ENCODE measurements around the gene PSMC6. TPM values are rescaled to one million over a fixed set of nuclear protein-coding genes. Genes with fewer than 3 reads are reported as not detected.
A peak's percentile ranks its signal among the peaks of the same experiment; 100 is the strongest.

The PSMC6 gene
- total RNA-seq, 6 experiments from 2014 or later, result 78.9 to 110 (median 95.3) TPM

- TF ChIP-seq, protein P1, sequence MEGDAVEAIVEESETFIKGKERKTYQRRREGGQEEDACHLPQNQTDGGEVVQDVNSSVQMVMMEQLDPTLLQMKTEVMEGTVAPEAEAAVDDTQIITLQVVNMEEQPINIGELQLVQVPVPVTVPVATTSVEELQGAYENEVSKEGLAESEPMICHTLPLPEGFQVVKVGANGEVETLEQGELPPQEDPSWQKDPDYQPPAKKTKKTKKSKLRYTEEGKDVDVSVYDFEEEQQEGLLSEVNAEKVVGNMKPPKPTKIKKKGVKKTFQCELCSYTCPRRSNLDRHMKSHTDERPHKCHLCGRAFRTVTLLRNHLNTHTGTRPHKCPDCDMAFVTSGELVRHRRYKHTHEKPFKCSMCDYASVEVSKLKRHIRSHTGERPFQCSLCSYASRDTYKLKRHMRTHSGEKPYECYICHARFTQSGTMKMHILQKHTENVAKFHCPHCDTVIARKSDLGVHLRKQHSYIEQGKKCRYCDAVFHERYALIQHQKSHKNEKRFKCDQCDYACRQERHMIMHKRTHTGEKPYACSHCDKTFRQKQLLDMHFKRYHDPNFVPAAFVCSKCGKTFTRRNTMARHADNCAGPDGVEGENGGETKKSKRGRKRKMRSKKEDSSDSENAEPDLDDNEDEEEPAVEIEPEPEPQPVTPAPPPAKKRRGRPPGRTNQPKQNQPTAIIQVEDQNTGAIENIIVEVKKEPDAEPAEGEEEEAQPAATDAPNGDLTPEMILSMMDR (IDR thresholded peaks at IDR 0.05), result no peak
- Mint-ChIP-seq H3K36me3 (ENCODE audit: low read depth) (peaks cover 22% of the 10 kb centered on the region), H3K9me3 (no peaks in the 10 kb centered on the region), H3K4me3 (no peak overlapping the region), H3K27me3 (ENCODE audit: insufficient read depth) (no peaks in the 10 kb centered on the region), H3K4me1 (ENCODE audit: low read depth) (peaks cover 46% of the 10 kb centered on the region), H3K27ac (no peak overlapping the region)
- no peak for DNase-seq
These were observed 31.4 kb downstream of the PSMC6 start for GRCh38 chr14:52738409-52738808.

GRCh38 chr14:52740751-52741150 is 33.8 kb downstream of the PSMC6 start:
- peaks cover 10% of the 10 kb centered on the region; the same call in 1 of the 2 replicates for H3K36me3 Mint-ChIP-seq (ENCODE audit: low read depth)
- peaks cover 46% of the 10 kb centered on the region for H3K4me1 Mint-ChIP-seq (ENCODE audit: low read depth)
- DNase-seq, result no peak
- no peaks in the 10 kb centered on the region for H3K27me3 Mint-ChIP-seq (ENCODE audit: insufficient read depth)
- H3K9me3 Mint-ChIP-seq, result no peaks in the 10 kb centered on the region
- H3K4me3 Mint-ChIP-seq, result no peak overlapping the region
- TF ChIP-seq, protein P1 (IDR thresholded peaks at IDR 0.05), result no peak
- H3K27ac Mint-ChIP-seq, result no peak overlapping the region

DNA sequence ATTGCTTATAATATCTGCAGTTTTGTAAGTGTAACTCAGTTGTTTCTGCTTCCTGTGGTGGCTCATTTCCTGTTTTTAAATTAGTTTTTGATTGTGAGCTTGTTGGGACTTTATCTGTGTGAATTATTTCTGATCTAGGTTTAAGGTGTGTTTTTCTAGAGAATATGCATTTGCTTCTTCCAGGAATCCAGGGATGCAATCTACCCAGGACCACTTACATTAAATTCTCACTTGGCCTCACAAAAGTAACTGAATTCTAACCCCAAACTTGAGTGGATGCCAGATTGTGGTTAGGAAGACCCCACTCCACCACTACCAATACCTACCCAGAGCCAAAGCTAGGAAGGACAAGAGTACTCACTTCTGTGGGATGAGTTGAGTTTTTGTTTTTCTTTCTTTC is 34.9 kb downstream of the PSMC6 start:
- peak overlapping the region; percentile 79 for H3K27ac Mint-ChIP-seq
- peaks cover 10% of the 10 kb centered on the region; the same call in 1 of the 2 replicates for H3K36me3 Mint-ChIP-seq (ENCODE audit: low read depth)
- no peak for DNase-seq
- H3K4me3 Mint-ChIP-seq, result peak overlapping the region; percentile 26; the same call in 1 of the 2 replicates
- no peaks in the 10 kb centered on the region for H3K9me3 Mint-ChIP-seq
- TF ChIP-seq, protein P1 (IDR thresholded peaks at IDR 0.05), result no peak
- no peaks in the 10 kb centered on the region for H3K27me3 Mint-ChIP-seq (ENCODE audit: insufficient read depth)
- H3K4me1 Mint-ChIP-seq (ENCODE audit: low read depth), result peaks cover 35% of the 10 kb centered on the region

DNA sequence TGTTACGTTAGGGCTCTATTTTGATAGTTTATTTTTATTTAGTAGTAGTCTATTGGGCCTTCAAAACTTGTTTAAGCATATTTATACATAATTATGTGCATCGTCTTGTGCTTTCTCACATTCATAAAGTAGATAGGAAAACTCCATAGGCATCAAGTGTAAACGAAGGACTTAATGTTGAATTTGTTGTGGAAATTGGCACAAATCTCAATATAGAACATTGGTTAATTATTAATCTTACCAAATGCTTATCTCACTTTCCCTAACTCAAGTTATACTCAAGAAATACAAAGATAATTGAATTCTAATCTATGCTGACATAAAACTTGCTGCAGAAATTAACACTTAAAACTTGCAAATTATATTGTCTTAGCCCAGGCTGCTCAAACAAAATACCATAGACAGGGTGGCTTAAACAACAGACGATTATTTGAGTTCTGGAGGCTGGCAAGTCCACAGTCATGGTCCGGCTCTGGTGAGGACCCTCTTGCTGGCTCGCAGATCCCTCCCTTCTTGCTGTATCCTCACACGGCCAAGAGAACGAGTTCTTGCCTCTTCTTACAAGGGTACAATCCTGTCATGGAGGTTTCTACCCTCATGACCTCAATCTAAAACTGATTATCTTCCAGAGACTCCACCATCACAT is 41.8 kb downstream of the PSMC6 start:
- H3K4me1 Mint-ChIP-seq (ENCODE audit: low read depth), result peaks cover 9% of the 10 kb centered on the region
- no peak for DNase-seq
- no peaks in the 10 kb centered on the region; the same call in 1 of the 2 replicates for H3K36me3 Mint-ChIP-seq (ENCODE audit: low read depth)
- H3K27ac Mint-ChIP-seq, result no peak overlapping the region
- TF ChIP-seq, protein P1 (IDR thresholded peaks at IDR 0.05), result no peak
- no peaks in the 10 kb centered on the region for H3K9me3 Mint-ChIP-seq
- no peak overlapping the region for H3K4me3 Mint-ChIP-seq
- no peaks in the 10 kb centered on the region for H3K27me3 Mint-ChIP-seq (ENCODE audit: insufficient read depth)

GRCh38 chr14:52755607-52756316 is 48.8 kb downstream of the PSMC6 start:
- Mint-ChIP-seq H3K36me3 (ENCODE audit: low read depth) (no peaks in the 10 kb centered on the region), H3K4me3 (no peak overlapping the region), H3K27ac (no peak overlapping the region), H3K4me1 (ENCODE audit: low read depth) (no peaks in the 10 kb centered on the region), H3K27me3 (ENCODE audit: insufficient read depth) (no peaks in the 10 kb centered on the region), H3K9me3 (no peaks in the 10 kb centered on the region)
- DNase-seq, result no peak
- TF ChIP-seq, protein P1 (IDR thresholded peaks at IDR 0.05), result no peak
